Stimulated activated memory B cell treated with anti-CD40 and anti-IgM and Interleukin-4, amounts not matched to agents 10 μg/mL and 1 μg/mL and 100 μg/mL, for 72 hours (primary cell): ENCODE measurements around the gene ABCA1.
A peak's percentile ranks its signal among the peaks of the same experiment; 100 is the strongest.
"Not testable (repeated sequence)": the region's sequence is repeated elsewhere in the genome, so short reads cannot be mapped to it uniquely, and the experiment has no call there.

ENCODE experiments used
- ATAC-seq: fragments of 150-1000 bp; cut with Tn5 transposase; 2 replicates; pipeline ENCODE4 v1.10.0; 2021
- H3K27ac Mint-ChIP-seq: one replicate; pipeline ENCODE4 v1.8.0; 2022; ENCODE audit warnings: mild to moderate bottlenecking, mixed read lengths
- H3K27me3 Mint-ChIP-seq: one replicate; pipeline ENCODE4 v1.8.0; 2022; ENCODE audit warnings: mixed read lengths
- H3K36me3 Mint-ChIP-seq: one replicate; pipeline ENCODE4 v1.8.0; 2022; ENCODE audit warnings: mixed read lengths
- H3K4me1 Mint-ChIP-seq: one replicate; pipeline ENCODE4 v1.8.0; 2022; ENCODE audit warnings: mixed read lengths
- H3K4me3 Mint-ChIP-seq: one replicate; pipeline ENCODE4 v1.8.0; 2022; ENCODE audit warnings: mild to moderate bottlenecking, moderate library complexity, mixed read lengths
- H3K9me3 Mint-ChIP-seq: one replicate; pipeline ENCODE4 v1.8.0; 2022; ENCODE audit warnings: mixed read lengths

The ABCA1 gene

GRCh38 chr9:104960662-104961061 is 32.7 kb upstream of the ABCA1 start:
- H3K9me3 Mint-ChIP-seq: no peaks in the 10 kb centered on the region
- no peak overlapping the region for H3K4me3 Mint-ChIP-seq
- ATAC-seq: no peak
- H3K36me3 Mint-ChIP-seq: no peaks in the 10 kb centered on the region
- H3K4me1 Mint-ChIP-seq: no peaks in the 10 kb centered on the region
- H3K27ac Mint-ChIP-seq: no peak overlapping the region
- peaks cover 34% of the 10 kb centered on the region for H3K27me3 Mint-ChIP-seq

- Mint-ChIP-seq H3K27ac (no peak overlapping the region), H3K4me3 (no peak overlapping the region), H3K9me3 (no peaks in the 10 kb centered on the region), H3K4me1 (no peaks in the 10 kb centered on the region), H3K27me3 (peaks cover 34% of the 10 kb centered on the region), H3K36me3 (no peaks in the 10 kb centered on the region)
- no peak for ATAC-seq
Observed at GRCh38 chr9:104958751-104959150, 30.8 kb upstream of the ABCA1 start.

DNA sequence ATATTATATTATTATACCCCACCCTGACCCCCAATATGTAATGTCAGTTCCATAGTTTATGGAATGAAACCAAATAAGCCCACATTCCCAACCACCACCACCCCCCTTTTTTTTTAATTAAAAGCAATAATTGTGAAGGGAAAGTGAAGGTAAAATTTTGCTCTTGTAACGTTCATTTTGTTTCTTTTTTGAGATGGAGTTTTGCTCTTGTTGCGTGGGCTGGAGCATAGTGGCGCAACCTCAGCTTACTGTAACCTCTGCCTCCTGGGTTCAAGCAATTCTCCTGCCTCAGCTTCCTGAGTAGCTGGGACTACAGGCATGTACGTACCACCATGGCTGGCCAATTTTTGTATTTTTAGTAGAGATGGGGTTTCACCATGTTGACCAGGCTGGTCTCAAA is 30.1 kb upstream of the ABCA1 start:
- H3K9me3 Mint-ChIP-seq: not testable (repeated sequence)

DNA sequence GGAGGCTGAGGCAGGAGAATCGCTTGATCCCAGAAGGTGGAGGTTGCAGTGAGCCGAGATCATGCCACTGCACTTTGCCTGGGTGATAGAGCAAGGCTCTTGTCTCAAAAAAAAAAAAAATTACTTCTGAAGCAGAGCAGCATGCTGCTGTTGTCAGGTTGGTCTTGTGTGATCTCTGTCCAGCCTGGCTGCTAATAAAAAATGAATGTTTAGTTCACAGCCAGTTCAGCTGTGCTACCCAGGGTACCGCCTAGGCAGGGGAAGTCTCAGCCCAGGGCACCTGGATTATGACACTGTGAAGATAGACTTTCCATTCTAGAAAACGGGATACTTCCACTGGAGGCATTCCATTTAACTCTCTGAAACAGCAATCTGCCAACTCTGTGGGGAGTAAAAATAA is 23.5 kb upstream of the ABCA1 start:
- no peaks in the 10 kb centered on the region for H3K4me1 Mint-ChIP-seq

More for the DNA sequence above, 30.1 kb upstream of the ABCA1 start:
- H3K4me1 Mint-ChIP-seq, ATAC-seq, H3K4me3 Mint-ChIP-seq, H3K27ac Mint-ChIP-seq, H3K36me3 Mint-ChIP-seq: not testable (repeated sequence)
- H3K27me3 Mint-ChIP-seq: peaks cover 34% of the 10 kb centered on the region

GRCh38 chr9:104950838-104951237 is 22.9 kb upstream of the ABCA1 start:
- no peaks in the 10 kb centered on the region for H3K4me1 Mint-ChIP-seq
- H3K9me3 Mint-ChIP-seq: no peaks in the 10 kb centered on the region
- ATAC-seq: no peak
- H3K27ac Mint-ChIP-seq: no peak overlapping the region
- H3K36me3 Mint-ChIP-seq: no peaks in the 10 kb centered on the region
- no peaks in the 10 kb centered on the region for H3K27me3 Mint-ChIP-seq
- H3K4me3 Mint-ChIP-seq: no peak overlapping the region

More for the DNA sequence above, 23.5 kb upstream of the ABCA1 start:
- Mint-ChIP-seq H3K4me3 (no peak overlapping the region), H3K9me3 (no peaks in the 10 kb centered on the region), H3K36me3 (no peaks in the 10 kb centered on the region), H3K27ac (no peak overlapping the region), H3K27me3 (no peaks in the 10 kb centered on the region)
- ATAC-seq: no peak

DNA sequence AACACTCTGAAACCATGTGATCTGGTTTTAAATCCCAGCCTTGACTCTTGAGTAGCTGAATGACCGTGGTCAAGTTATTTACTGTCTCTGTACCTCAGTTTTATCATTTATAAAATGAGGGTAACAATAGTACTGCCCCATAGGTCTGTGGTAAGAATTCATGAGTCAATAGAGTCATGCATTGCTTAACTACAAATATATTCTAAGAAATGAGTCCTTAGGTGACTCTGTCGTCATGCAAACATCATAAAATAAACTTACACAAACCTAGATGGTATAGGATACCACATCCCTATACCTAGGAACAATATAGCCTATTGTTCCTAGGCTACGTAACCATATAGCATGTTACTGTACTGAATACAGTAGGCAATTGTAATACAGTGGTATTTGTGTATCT is 20.3 kb upstream of the ABCA1 start:
- H3K9me3 Mint-ChIP-seq: no peaks in the 10 kb centered on the region
- no peaks in the 10 kb centered on the region for H3K36me3 Mint-ChIP-seq
- no peaks in the 10 kb centered on the region for H3K27me3 Mint-ChIP-seq
- no peak for ATAC-seq
- H3K27ac Mint-ChIP-seq: no peak overlapping the region
- H3K4me3 Mint-ChIP-seq: no peak overlapping the region
- H3K4me1 Mint-ChIP-seq: no peaks in the 10 kb centered on the region

DNA sequence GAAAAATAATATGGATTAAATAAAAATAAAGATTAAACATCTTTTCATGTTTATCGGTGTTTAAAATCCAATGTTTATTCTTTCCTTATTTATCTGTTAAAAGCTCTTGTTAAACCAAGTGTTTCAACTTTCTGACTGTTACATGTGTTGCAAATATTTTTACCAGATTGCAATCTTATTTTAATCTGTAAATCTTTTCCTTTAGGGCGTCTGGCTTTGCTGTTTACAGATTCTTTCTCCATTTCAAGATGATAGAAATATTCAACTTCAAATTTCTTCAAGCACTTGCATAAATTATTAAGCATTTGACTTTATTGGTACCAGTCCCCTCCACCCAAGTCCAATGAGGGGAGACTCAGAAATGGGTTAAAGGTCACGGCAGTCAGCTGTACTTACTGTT is 16.9 kb upstream of the ABCA1 start:
- Mint-ChIP-seq H3K36me3 (no peaks in the 10 kb centered on the region), H3K4me1 (no peaks in the 10 kb centered on the region), H3K27ac (no peak overlapping the region), H3K27me3 (no peaks in the 10 kb centered on the region), H3K4me3 (no peak overlapping the region), H3K9me3 (no peaks in the 10 kb centered on the region)
- ATAC-seq: no peak

DNA sequence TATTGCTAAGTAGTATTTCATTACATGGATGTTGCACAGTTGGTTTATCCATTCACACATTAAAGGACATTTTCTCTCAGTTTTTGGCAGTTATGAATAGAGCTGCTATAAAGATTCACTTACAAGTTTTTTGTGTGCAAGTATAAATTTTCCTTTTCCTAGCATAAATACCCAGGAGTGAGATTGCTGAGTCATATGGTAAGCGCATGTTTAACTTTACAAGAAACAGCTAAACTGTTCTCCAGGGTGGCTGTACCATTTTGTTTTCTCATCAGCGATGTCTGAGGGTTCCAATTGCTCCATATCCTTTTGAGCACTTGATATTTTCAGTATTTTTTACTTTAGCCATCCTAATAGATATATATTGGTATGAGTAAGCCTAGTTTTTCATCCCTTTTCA is 16.4 kb upstream of the ABCA1 start:
- Mint-ChIP-seq H3K36me3 (no peaks in the 10 kb centered on the region), H3K27me3 (no peaks in the 10 kb centered on the region), H3K9me3 (no peaks in the 10 kb centered on the region), H3K27ac (no peak overlapping the region), H3K4me1 (no peaks in the 10 kb centered on the region), H3K4me3 (no peak overlapping the region)
- ATAC-seq: no peak

DNA sequence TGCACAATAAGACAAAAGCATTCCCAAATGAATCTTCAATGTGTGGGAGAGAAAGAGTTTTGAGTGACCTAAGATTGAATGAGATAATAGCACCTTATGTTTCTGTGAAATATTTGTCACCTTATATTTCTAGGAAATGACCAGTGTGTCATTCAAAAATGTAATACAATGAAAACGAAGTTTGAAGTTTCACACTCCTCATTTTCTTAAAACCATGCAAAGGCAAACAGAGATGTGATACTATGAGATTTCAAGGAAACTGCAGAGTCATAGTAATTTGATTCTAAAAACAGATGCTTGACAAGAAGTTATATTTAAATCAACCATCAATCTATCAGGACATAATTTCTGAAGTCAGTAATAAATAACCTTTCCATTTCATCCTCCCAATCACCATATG is 13.6 kb upstream of the ABCA1 start:
- no peak overlapping the region for H3K27ac Mint-ChIP-seq
- no peaks in the 10 kb centered on the region for H3K4me1 Mint-ChIP-seq
- H3K36me3 Mint-ChIP-seq: no peaks in the 10 kb centered on the region
- no peaks in the 10 kb centered on the region for H3K9me3 Mint-ChIP-seq
- H3K4me3 Mint-ChIP-seq: no peak overlapping the region
- ATAC-seq: no peak
- no peaks in the 10 kb centered on the region for H3K27me3 Mint-ChIP-seq

GRCh38 chr9:104936291-104936690 is 8.3 kb upstream of the ABCA1 start:
- Mint-ChIP-seq H3K36me3 (no peaks in the 10 kb centered on the region), H3K4me1 (peaks cover 10% of the 10 kb centered on the region), H3K4me3 (no peak overlapping the region), H3K27me3 (no peaks in the 10 kb centered on the region), H3K27ac (no peak overlapping the region), H3K9me3 (no peaks in the 10 kb centered on the region)
- ATAC-seq: no peak

GRCh38 chr9:104935501-104935810 is 7.5 kb upstream of the ABCA1 start:
- H3K36me3 Mint-ChIP-seq, H3K27ac Mint-ChIP-seq, ATAC-seq, H3K27me3 Mint-ChIP-seq, H3K9me3 Mint-ChIP-seq, H3K4me1 Mint-ChIP-seq, H3K4me3 Mint-ChIP-seq: not testable (repeated sequence)

DNA sequence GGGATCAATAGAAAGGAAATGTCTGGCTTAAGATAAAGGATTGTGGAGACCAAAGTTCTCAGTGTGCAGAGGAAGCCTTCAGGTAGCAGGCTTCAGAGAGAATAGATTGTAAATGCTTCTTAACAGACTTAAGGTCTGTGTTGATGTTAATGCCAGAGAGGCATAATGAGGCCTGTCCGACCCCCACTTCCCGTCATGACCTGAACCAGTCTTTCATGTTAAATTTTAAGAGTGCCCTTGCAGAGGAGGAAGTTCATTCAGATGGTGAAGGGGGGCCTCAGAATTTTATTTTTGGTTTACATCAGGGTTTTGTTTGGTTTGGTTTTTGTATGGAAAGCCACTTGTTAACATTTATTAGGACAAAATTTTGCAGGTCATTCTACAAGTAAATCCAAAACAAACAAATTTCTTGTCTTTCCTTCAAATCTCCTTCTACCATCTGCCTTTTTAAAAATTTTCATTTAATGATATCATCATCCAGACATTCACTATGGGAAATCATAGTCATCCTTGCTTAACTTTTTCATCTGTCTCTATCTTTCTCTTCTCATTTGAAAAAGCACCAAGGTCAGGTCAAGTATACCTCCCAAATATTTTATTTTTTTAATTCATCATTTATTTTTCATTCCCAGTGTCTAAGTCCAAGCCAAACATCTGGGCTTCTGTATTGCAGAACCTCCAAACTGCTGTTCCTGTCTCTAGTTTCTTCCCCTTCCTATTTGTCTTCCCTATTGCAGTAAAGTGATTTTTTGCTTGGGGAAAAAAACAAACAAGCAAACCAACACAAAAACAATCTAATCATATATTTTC is 6.9 kb upstream of the ABCA1 start:
- Mint-ChIP-seq H3K4me1 (peaks cover 10% of the 10 kb centered on the region), H3K36me3 (no peaks in the 10 kb centered on the region), H3K27ac (no peak overlapping the region), H3K9me3 (no peaks in the 10 kb centered on the region), H3K4me3 (no peak overlapping the region), H3K27me3 (no peaks in the 10 kb centered on the region)
- no peak for ATAC-seq

DNA sequence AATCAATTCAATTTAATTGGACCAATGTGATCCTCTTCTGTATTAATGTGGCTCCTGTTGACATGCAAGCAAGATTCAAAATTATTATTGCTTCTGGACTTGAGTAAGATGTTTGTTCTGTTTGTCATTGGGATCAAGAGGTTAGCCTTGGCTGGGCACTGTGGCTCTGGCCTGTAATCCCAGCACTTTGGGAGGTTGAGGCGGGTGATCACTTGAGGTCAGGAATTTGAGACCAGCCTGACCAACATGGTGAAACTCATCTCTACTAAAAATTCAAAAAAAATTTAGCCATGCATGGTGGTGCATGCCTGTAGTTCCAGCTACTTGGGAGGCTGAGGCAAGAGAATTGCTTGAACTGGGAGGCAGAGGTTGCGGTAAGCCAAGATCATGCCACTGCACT is 5.1 kb upstream of the ABCA1 start:
- ATAC-seq, H3K4me3 Mint-ChIP-seq, H3K27me3 Mint-ChIP-seq, H3K36me3 Mint-ChIP-seq, H3K9me3 Mint-ChIP-seq, H3K27ac Mint-ChIP-seq: not testable (repeated sequence)
- peaks cover 17% of the 10 kb centered on the region for H3K4me1 Mint-ChIP-seq

DNA sequence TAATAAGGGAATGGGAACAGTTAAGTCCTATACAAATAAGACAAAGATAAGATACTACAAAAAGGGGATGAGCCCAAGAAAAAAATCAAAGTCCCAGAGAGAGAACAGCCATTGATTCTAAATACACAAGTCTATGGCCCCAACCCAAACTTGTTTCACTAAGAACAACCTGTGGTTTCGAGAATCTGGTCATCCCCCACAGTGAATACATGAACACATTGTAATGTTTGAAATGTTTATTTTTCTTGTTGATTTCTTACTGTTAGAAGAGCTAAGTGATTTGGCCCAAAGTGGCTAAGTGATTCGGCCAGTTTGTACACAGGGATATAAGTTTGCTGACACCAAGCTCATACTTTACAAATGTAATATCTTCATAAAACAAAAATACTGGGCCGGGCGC is 3.3 kb upstream of the ABCA1 start:
- H3K9me3 Mint-ChIP-seq: no peaks in the 10 kb centered on the region
- no peak for ATAC-seq
- H3K4me3 Mint-ChIP-seq: no peak overlapping the region
- H3K27ac Mint-ChIP-seq: no peak overlapping the region
- H3K4me1 Mint-ChIP-seq: peaks cover 32% of the 10 kb centered on the region
- no peaks in the 10 kb centered on the region for H3K27me3 Mint-ChIP-seq
- H3K36me3 Mint-ChIP-seq: no peaks in the 10 kb centered on the region

GRCh38 chr9:104927216-104927911 is 591 bp downstream of the ABCA1 start:
- peak; percentile 25 for ATAC-seq
- H3K4me3 Mint-ChIP-seq: peak overlapping the region; percentile 97
- H3K36me3 Mint-ChIP-seq: no peaks in the 10 kb centered on the region
- H3K27me3 Mint-ChIP-seq: no peaks in the 10 kb centered on the region
- H3K27ac Mint-ChIP-seq: peak overlapping the region; percentile 73
- peaks cover 46% of the 10 kb centered on the region for H3K4me1 Mint-ChIP-seq
- H3K9me3 Mint-ChIP-seq: no peaks in the 10 kb centered on the region

DNA sequence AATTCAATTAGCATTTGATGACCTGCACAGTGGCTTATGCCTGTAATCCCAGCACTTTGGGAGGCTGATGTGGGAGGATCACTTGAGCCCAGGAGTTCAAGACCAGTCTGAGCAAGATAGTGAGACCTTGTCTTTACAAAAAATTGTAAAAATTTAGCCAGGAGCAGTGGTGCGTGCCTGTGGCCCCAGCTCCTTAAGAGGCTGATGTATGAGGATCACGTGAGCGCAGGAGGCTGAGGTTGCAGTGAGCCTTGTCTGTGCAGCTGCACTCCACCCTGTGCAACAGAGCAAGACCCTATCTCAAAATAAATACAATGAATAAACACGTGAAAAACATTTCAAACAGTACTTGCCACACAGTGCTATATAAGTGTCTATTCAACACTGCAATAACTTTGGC is 4.2 kb downstream of the ABCA1 start:
- Mint-ChIP-seq H3K4me3 (no peak overlapping the region), H3K27ac (no peak overlapping the region)

More for the DNA sequence above, 4.2 kb downstream of the ABCA1 start:
- Mint-ChIP-seq H3K9me3 (no peaks in the 10 kb centered on the region), H3K27me3 (no peaks in the 10 kb centered on the region), H3K4me1 (peaks cover 66% of the 10 kb centered on the region), H3K36me3 (no peaks in the 10 kb centered on the region)
- ATAC-seq: peak; percentile 86
